ENCODE measurements around the gene TMOD3.

Gene TMOD3

GRCh38 chr15:51840692-51841091 is 11.2 kb downstream of the TMOD3 start:
- TF ChIP-seq CTCF (conservative IDR thresholded peaks at IDR 0.05; ENCODE audit: control insufficient read depth, insufficient read depth, low read depth, low read length), result no peak
- DNase-seq (ENCODE audit: low read depth), result no peak
- no peak overlapping the region for H3K4me3 ChIP-seq (ENCODE audit: control insufficient read depth, low read depth, low read length)

DNA sequence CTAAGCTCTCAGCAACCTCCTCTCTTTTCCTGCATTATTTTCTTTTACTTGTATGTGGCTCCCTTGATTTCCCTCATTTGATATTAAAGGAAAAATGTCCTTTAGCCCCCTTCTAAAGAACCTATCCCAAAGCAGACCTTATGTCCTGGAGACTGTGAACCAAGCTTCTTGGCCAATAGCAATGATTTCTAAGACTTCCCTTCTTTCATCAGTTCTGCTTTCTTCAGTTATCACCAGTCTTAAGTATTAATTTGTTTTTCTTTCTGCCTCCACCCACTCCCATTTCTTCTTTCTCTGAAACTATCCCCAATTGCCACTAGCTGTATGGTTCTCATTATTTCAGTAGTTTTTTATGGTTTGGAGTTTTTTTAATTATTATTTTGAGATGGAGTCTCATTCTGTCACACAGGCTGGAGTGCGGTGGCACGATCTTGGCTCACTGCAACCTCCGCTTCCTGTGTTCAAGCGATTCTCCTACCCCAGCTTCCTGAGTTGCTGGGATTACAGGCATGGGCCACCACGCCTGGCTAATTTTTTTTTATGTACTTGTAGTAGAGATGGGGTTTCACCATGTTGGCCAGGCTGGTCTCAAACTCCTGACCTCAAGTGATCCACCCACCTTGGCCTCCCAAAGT is 12.1 kb downstream of the TMOD3 start:
- no peak overlapping the region for H3K4me3 ChIP-seq (ENCODE audit: control insufficient read depth, low read depth, low read length)
- TF ChIP-seq CTCF (conservative IDR thresholded peaks at IDR 0.05; ENCODE audit: control insufficient read depth, insufficient read depth, low read depth, low read length), result no peak
- no peak for DNase-seq (ENCODE audit: low read depth)

DNA sequence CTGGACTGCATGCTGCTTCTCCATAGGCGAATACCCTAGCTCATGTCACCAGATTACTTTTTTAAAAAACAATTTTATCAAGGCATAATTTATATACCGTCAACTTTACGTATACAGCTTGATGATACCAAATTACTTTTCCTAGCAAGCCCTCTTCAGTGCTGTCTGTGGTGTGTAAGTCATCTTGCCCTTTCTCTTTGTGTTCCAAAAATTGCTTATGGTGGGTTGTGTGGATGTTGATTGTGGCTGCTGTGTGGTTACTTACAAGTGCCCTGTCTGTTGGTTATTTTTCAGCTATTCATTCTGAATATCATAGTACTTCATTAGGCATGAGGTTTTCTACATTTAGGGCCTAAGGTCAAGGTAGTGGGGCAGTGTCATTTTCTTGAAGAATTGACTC is 12.8 kb downstream of the TMOD3 start:
- no peak overlapping the region for H3K4me3 ChIP-seq (ENCODE audit: control insufficient read depth, low read depth, low read length)
- DNase-seq (ENCODE audit: low read depth), result no peak
- TF ChIP-seq CTCF (conservative IDR thresholded peaks at IDR 0.05; ENCODE audit: control insufficient read depth, insufficient read depth, low read depth, low read length), result no peak

GRCh38 chr15:51842852-51843737 is 13.6 kb downstream of the TMOD3 start:
- no peak overlapping the region for H3K4me3 ChIP-seq (ENCODE audit: control insufficient read depth, low read depth, low read length)
- DNase-seq (ENCODE audit: low read depth), result peak; percentile 51
- no peak for TF ChIP-seq CTCF (conservative IDR thresholded peaks at IDR 0.05; ENCODE audit: control insufficient read depth, insufficient read depth, low read depth, low read length)

GRCh38 chr15:51844747-51845426 is 15.4 kb downstream of the TMOD3 start:
- no peak overlapping the region for H3K4me3 ChIP-seq (ENCODE audit: control insufficient read depth, low read depth, low read length)
- no peak for TF ChIP-seq CTCF (conservative IDR thresholded peaks at IDR 0.05; ENCODE audit: control insufficient read depth, insufficient read depth, low read depth, low read length)
- DNase-seq (ENCODE audit: low read depth), result no peak

DNA sequence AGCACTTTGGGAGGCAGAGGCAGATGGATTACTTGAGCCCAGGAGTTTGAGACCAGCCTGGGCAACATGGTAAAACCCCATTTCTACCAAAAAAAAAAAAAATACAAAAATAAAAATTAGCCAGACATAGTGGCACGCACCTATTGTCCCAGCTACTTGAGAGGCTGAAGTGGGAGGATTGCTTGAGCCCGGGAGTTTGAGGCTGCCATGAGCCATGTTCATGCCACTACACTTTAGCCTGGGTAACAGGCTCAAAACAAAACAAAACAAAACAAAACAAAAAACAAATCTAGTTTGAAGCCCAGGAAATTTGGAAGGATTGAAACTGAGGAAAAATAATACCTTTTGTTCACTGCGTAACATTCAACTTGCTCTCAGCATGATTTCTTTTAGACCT is 16.6 kb downstream of the TMOD3 start:
- TF ChIP-seq CTCF (conservative IDR thresholded peaks at IDR 0.05; ENCODE audit: control insufficient read depth, insufficient read depth, low read depth, low read length), result no peak
- no peak overlapping the region for H3K4me3 ChIP-seq (ENCODE audit: control insufficient read depth, low read depth, low read length)
- no peak for DNase-seq (ENCODE audit: low read depth)

Measured in fibroblast of mammary gland (primary cell).